Panc1 (cell line): Measurements from ENCODE around the gene RNASEH1. TPM values are rescaled to one million over a fixed set of nuclear protein-coding genes. Genes with fewer than 3 reads are reported as not detected.
"Not testable (repeated sequence)": the region's sequence is repeated elsewhere in the genome, so short reads cannot be mapped to it uniquely, and the experiment has no call there.

ENCODE experiments used
- ATAC-seq: fragments of 200-7000 bp; cut with Tn5 transposase; 2 replicates; pipeline ENCODE4 v1.9.1; 2020; ENCODE audit warnings: mild to moderate bottlenecking, moderate library complexity
- BruUV-seq: library from RNA; stranded (reverse); fragments of 400-500 nt; replicated peaks from 2 replicates; lab custom pipeline; 2021; lab: Mats Ljungman, UMichigan
- CTCF ChIA-PET: fragments of 300-600 bp; sonication (Branson Sonifier 250); formaldehyde crosslinking; loops from one replicate; lab custom pipeline; 2022; ENCODE audit warnings: antibody characterized with exemption; lab: Charles Lee
- POLR2A ChIA-PET: fragments of 300-600 bp; sonication (Branson Sonifier 250); formaldehyde crosslinking; loops from one replicate; lab custom pipeline; 2022; ENCODE audit warnings: antibody characterized with exemption; lab: Charles Lee
- DNase-seq: peaks from one replicate; pipeline ENCODE4 v3.0.0-alpha.2; 2010; ENCODE audit warnings: low read depth, low spot score
- H3K27ac ChIP-seq: 2 replicates; pipeline ENCODE4 v1.5.1; 2011; ENCODE audit warnings: mild to moderate bottlenecking, low read length, inconsistent platforms
- H3K27me3 ChIP-seq: fragments of 200-500 bp; sonication (Bioruptor generic); 2 replicates; pipeline ENCODE4 v1.6.0; 2014; ENCODE audit warnings: low read length, inconsistent platforms; ENCODE audit not compliant: control insufficient read depth, insufficient read depth
- H3K36me3 ChIP-seq: fragments of 200-500 bp; sonication (Bioruptor generic); 2 replicates; pipeline ENCODE4 v1.5.1; 2014; ENCODE audit warnings: inconsistent platforms, mild to moderate bottlenecking, low read length, moderate library complexity; ENCODE audit not compliant: control insufficient read depth, insufficient read depth
- H3K4me1 ChIP-seq: 2 replicates; pipeline ENCODE4 v1.5.1; 2011; ENCODE audit warnings: inconsistent platforms, mild to moderate bottlenecking, low read length, moderate library complexity; ENCODE audit not compliant: control insufficient read depth, insufficient read depth
- H3K4me3 ChIP-seq, 2 experiments: 2 replicates each; pipeline ENCODE4 v1.5.1; 2011 to 2012; ENCODE audit warnings: low read depth in 2 of 2, low read length in 2 of 2, mild to moderate bottlenecking in 2 of 2, inconsistent platforms in 1 of 2, moderate library complexity in 1 of 2
- H3K9me3 ChIP-seq: fragments of 200-500 bp; sonication (Bioruptor generic); 2 replicates; pipeline ENCODE4 v1.5.1; 2014; ENCODE audit warnings: low read depth, mild to moderate bottlenecking, inconsistent platforms, low read length, moderate library complexity; ENCODE audit not compliant: control insufficient read depth, insufficient read depth
- CTCF ChIP-seq: fragments of 450-650 bp; IDR thresholded peaks from 2 replicates; pipeline ENCODE4 v1.5.1; 2017; ENCODE audit warnings: mild to moderate bottlenecking
- POLR2AphosphoS5 ChIP-seq: IDR thresholded peaks from 2 replicates; pipeline ENCODE4 v1.6.1; 2012; ENCODE audit warnings: mild to moderate bottlenecking, low read depth, low read length, moderate library complexity
- SIN3A ChIP-seq: IDR thresholded peaks from 2 replicates; pipeline ENCODE4 v1.6.1; 2012; ENCODE audit warnings: low read depth, mild to moderate bottlenecking, low read length, moderate library complexity, borderline replicate concordance; ENCODE audit not compliant: insufficient read depth
- TCF7L2 ChIP-seq: IDR thresholded peaks from 2 replicates; pipeline ENCODE4 v1.6.1; 2011; ENCODE audit warnings: mild to moderate bottlenecking, low read depth, low read length, inconsistent platforms
- in situ Hi-C: cut with HindIII; loops from 2 replicates; pipeline ENCODE4 v1.10.0; 2016; ENCODE audit warnings: low sequenced_read_pairs, low pct_unique_long_range_greater_than_20kb
- intact Hi-C: fragments of 100-400 bp; cut with micrococcal nuclease; formaldehyde crosslinking; loops from one replicate; pipeline ENCODE4 v1.10.0; 2022; ENCODE audit not compliant: unreplicated experiment
- total RNA-seq: library from RNA; stranded (reverse); gene quantifications from one replicate; pipeline ENCODE4 v1.2.1, GENCODE V29; 2021; ENCODE audit not compliant: unreplicated experiment
- TF ChIP-seq, protein P1 (sequence below), 2 experiments: IDR thresholded peaks; 2 replicates each; pipeline ENCODE4 v1.6.1; 2011 to 2012; ENCODE audit warnings: low read depth in 2 of 2, control low read depth in 1 of 2, low read length in 1 of 2, mild to moderate bottlenecking in 1 of 2, moderate library complexity in 1 of 2; ENCODE audit not compliant: insufficient read depth in 1 of 2

RNASEH1 gene
- total RNA-seq, 1 experiment from 2014 or later, result 43.7 TPM

- ATAC-seq, result no peak
- Histone ChIP-seq H3K4me3 (no peak overlapping the region), H3K36me3 (no peaks in the 10 kb centered on the region; the same call in 1 of the 2 replicates), H3K27ac (no peak overlapping the region), H3K4me1 (no peaks in the 10 kb centered on the region), H3K9me3 (no peaks in the 10 kb centered on the region), H3K27me3 (no peaks in the 10 kb centered on the region)
- BruUV-seq, result no TSS peak
- DNase-seq, result no peak
- in situ Hi-C loops (no loop called here), intact Hi-C loops (no loop called here)
- CTCF ChIA-PET, result no interaction called here
- TF ChIP-seq POLR2AphosphoS5 (no peak), CTCF (no peak), SIN3A (no peak), TCF7L2 (no peak)
- TF ChIP-seq, protein P1, sequence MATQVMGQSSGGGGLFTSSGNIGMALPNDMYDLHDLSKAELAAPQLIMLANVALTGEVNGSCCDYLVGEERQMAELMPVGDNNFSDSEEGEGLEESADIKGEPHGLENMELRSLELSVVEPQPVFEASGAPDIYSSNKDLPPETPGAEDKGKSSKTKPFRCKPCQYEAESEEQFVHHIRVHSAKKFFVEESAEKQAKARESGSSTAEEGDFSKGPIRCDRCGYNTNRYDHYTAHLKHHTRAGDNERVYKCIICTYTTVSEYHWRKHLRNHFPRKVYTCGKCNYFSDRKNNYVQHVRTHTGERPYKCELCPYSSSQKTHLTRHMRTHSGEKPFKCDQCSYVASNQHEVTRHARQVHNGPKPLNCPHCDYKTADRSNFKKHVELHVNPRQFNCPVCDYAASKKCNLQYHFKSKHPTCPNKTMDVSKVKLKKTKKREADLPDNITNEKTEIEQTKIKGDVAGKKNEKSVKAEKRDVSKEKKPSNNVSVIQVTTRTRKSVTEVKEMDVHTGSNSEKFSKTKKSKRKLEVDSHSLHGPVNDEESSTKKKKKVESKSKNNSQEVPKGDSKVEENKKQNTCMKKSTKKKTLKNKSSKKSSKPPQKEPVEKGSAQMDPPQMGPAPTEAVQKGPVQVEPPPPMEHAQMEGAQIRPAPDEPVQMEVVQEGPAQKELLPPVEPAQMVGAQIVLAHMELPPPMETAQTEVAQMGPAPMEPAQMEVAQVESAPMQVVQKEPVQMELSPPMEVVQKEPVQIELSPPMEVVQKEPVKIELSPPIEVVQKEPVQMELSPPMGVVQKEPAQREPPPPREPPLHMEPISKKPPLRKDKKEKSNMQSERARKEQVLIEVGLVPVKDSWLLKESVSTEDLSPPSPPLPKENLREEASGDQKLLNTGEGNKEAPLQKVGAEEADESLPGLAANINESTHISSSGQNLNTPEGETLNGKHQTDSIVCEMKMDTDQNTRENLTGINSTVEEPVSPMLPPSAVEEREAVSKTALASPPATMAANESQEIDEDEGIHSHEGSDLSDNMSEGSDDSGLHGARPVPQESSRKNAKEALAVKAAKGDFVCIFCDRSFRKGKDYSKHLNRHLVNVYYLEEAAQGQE (IDR thresholded peaks at IDR 0.05; ENCODE audit: insufficient read depth in 1 of 2, low read depth in 2 of 2, low read length in 1 of 2), result no peak
- POLR2A ChIA-PET, result no interaction called here
These were observed 59.2 kb downstream of the RNASEH1 start for GRCh38 chr2:3498783-3499394.

DNA sequence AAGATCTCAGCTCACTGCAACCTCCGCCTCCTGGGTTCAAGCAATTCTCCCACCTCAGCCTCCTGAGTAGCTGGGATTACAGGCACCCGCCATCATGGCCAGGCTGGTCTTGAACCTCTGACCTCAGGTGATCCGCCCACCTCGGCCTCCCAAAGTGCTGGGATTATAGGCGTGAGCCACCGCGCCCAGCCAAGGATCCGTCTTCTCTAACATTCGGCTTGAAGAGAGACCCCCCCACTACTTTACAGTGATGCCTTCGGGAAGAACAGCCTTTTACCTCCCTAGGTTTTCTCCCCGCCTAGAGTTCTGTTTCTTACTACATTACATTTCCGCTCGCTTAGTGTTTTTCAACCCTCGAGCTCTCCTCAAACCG, 61.4 kb downstream of the RNASEH1 start:
- H3K36me3 ChIP-seq, in situ Hi-C loops, DNase-seq, BruUV-seq, POLR2A ChIA-PET, intact Hi-C loops, H3K9me3 ChIP-seq, H3K27ac ChIP-seq, ATAC-seq, CTCF ChIA-PET, H3K4me1 ChIP-seq, H3K27me3 ChIP-seq, H3K4me3 ChIP-seq: not testable (repeated sequence)

Other genes starting within 250 kb of the RNASEH1 start
- 26.7 TPM for gene EIPR1, start 180.5 kb downstream of the RNASEH1 start, total RNA-seq
- 78.7 TPM for gene TRAPPC12, start 178.6 kb downstream of the RNASEH1 start, total RNA-seq
- gene ADI1, start 38.8 kb downstream of the RNASEH1 start, total RNA-seq, result 42.9 TPM
- gene RPS7, start 16.9 kb upstream of the RNASEH1 start, total RNA-seq, result 1,117 TPM
- gene COLEC11, start 36.8 kb upstream of the RNASEH1 start, total RNA-seq, result 0.31 TPM
- gene ALLC, start 99.9 kb upstream of the RNASEH1 start, total RNA-seq, result not detected
- gene DCDC2C, start 145.2 kb upstream of the RNASEH1 start, total RNA-seq, result not detected